ENCODE measurements around the gene NFE2.

NFE2 gene

GRCh38 chr12:54246011-54246641 is 54.7 kb downstream of the NFE2 start:
- in situ Hi-C loops (cut with HindIII; ENCODE audit: low pct_unique_long_range_greater_than_20kb, low sequenced_read_pairs) = no loop called here
- TF ChIP-seq JUND (IDR thresholded peaks at IDR 0.05; ENCODE audit: low read depth) = no peak

More at GRCh38 chr12:54246011-54246641, 54.7 kb downstream of the NFE2 start:
- DNase-seq (ENCODE audit: low read depth in 1 of 2, low spot score in 1 of 2) = no peak

Measured in T47D (cell line).